HL-60 (cell line): Measurements from ENCODE around the gene OPHN1.

ENCODE experiments used
- DNase-seq, 2 experiments: peaks; one replicate each; pipeline ENCODE4 v3.0.0-alpha.2; 2010 to 2020; ENCODE audit warnings: low read depth in 1 of 2, low spot score in 1 of 2
- H3K27ac ChIP-seq: fragments of 250-450 bp; sonication (Bioruptor Pico); replicated peaks from 2 replicates; pipeline ENCODE4 v1.5.1; 2020; ENCODE audit warnings: mild to moderate bottlenecking, moderate library complexity
- H3K27me3 ChIP-seq: fragments of 250-450 bp; sonication (Bioruptor Pico); 2 replicates; pipeline ENCODE4 v1.5.1; 2021; ENCODE audit warnings: mild to moderate bottlenecking, moderate library complexity; ENCODE audit not compliant: insufficient read depth, poor library complexity, severe bottlenecking
- H3K4me3 ChIP-seq: replicated peaks from 2 replicates; pipeline ENCODE4 v1.5.1; 2011; ENCODE audit warnings: mild to moderate bottlenecking, control low read depth, low read length; ENCODE audit not compliant: insufficient read depth
- GABPA ChIP-seq: IDR thresholded peaks from 2 replicates; pipeline ENCODE4 v1.6.1; 2012; ENCODE audit warnings: low read depth
- POLR2AphosphoS5 ChIP-seq: IDR thresholded peaks from 2 replicates; pipeline ENCODE4 v1.6.1; 2012; ENCODE audit warnings: low read depth
- SPI1 ChIP-seq: IDR thresholded peaks from 2 replicates; pipeline ENCODE4 v1.6.1; 2012; ENCODE audit warnings: low read depth, mild to moderate bottlenecking, borderline replicate concordance
- TF ChIP-seq, protein P1 (sequence below): IDR thresholded peaks from 2 replicates; pipeline ENCODE4 v1.6.1; 2012; ENCODE audit warnings: low read depth; ENCODE audit not compliant: insufficient replicate concordance
- TF ChIP-seq, protein P2 (sequence below): IDR thresholded peaks from one replicate; pipeline ENCODE4 v1.5.1; 2011; ENCODE audit warnings: low read length, control low read depth, inconsistent platforms; ENCODE audit not compliant: insufficient read depth

Gene OPHN1

GRCh38 chrX:68179355-68179754 lies 253.9 kb downstream of the OPHN1 start:
- Histone ChIP-seq H3K4me3 (no peak overlapping the region), H3K27ac (no peak overlapping the region), H3K27me3 (no peaks in the 10 kb centered on the region)
- DNase-seq, result no peak
- TF ChIP-seq SPI1, result no peak
- TF ChIP-seq GABPA, result no peak
- no peak for TF ChIP-seq POLR2AphosphoS5
- TF ChIP-seq, protein P1, sequence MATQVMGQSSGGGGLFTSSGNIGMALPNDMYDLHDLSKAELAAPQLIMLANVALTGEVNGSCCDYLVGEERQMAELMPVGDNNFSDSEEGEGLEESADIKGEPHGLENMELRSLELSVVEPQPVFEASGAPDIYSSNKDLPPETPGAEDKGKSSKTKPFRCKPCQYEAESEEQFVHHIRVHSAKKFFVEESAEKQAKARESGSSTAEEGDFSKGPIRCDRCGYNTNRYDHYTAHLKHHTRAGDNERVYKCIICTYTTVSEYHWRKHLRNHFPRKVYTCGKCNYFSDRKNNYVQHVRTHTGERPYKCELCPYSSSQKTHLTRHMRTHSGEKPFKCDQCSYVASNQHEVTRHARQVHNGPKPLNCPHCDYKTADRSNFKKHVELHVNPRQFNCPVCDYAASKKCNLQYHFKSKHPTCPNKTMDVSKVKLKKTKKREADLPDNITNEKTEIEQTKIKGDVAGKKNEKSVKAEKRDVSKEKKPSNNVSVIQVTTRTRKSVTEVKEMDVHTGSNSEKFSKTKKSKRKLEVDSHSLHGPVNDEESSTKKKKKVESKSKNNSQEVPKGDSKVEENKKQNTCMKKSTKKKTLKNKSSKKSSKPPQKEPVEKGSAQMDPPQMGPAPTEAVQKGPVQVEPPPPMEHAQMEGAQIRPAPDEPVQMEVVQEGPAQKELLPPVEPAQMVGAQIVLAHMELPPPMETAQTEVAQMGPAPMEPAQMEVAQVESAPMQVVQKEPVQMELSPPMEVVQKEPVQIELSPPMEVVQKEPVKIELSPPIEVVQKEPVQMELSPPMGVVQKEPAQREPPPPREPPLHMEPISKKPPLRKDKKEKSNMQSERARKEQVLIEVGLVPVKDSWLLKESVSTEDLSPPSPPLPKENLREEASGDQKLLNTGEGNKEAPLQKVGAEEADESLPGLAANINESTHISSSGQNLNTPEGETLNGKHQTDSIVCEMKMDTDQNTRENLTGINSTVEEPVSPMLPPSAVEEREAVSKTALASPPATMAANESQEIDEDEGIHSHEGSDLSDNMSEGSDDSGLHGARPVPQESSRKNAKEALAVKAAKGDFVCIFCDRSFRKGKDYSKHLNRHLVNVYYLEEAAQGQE, result no peak
- TF ChIP-seq, protein P2, sequence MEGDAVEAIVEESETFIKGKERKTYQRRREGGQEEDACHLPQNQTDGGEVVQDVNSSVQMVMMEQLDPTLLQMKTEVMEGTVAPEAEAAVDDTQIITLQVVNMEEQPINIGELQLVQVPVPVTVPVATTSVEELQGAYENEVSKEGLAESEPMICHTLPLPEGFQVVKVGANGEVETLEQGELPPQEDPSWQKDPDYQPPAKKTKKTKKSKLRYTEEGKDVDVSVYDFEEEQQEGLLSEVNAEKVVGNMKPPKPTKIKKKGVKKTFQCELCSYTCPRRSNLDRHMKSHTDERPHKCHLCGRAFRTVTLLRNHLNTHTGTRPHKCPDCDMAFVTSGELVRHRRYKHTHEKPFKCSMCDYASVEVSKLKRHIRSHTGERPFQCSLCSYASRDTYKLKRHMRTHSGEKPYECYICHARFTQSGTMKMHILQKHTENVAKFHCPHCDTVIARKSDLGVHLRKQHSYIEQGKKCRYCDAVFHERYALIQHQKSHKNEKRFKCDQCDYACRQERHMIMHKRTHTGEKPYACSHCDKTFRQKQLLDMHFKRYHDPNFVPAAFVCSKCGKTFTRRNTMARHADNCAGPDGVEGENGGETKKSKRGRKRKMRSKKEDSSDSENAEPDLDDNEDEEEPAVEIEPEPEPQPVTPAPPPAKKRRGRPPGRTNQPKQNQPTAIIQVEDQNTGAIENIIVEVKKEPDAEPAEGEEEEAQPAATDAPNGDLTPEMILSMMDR, result no peak

DNA sequence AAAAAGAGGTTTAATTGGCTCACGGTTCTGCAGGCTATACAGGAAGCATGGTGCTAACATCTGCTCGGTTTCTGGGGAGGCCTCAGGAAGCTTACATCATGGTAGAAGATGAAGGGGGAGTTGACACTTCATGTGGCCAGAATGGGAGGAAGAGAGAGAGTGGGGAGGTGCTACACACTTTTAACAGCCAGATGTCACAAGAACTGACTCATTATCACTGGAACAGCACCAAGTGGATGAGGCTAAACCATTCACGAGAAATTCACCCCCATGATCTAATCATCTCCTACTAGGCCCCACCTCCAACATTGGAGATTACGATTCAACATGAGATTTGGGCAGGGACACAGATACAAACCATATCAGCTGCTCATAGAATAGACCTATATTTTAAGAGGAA lies 255.8 kb downstream of the OPHN1 start:
- peak in 1 of 2 experiments; percentile 33 for DNase-seq
- TF ChIP-seq GABPA (no peak), POLR2AphosphoS5 (no peak), SPI1 (no peak)
- TF ChIP-seq, protein P2, result no peak
- TF ChIP-seq, protein P1, result no peak

GRCh38 chrX:68175562-68175961 lies 257.7 kb downstream of the OPHN1 start:
- TF ChIP-seq SPI1, result no peak
- TF ChIP-seq, protein P1, result no peak
- TF ChIP-seq, protein P2, result no peak
- DNase-seq, result no peak
- H3K4me3 ChIP-seq, result no peak overlapping the region
- no peak overlapping the region for H3K27ac ChIP-seq
- H3K27me3 ChIP-seq, result no peaks in the 10 kb centered on the region

More for the DNA sequence above, 255.8 kb downstream of the OPHN1 start:
- Histone ChIP-seq H3K27me3 (no peaks in the 10 kb centered on the region), H3K4me3 (no peak overlapping the region), H3K27ac (no peak overlapping the region)
